ENCODE measurements around the gene UST. TPM values are rescaled to one million over a fixed set of nuclear protein-coding genes. Genes with fewer than 3 reads are reported as not detected.

Gene UST
- total and polyA plus RNA-seq, 2 donors (not counting 1 experiment from before 2014, with no cell fraction given) = 7.3 to 16.9 TPM

- peaks cover 31 to 37% of the 10 kb centered on the region in 2 donors for H3K4me1 ChIP-seq (ENCODE audit: control insufficient read depth in 2 of 2, insufficient read depth in 2 of 2, low read length in 2 of 2)
- Mint-ChIP-seq H3K4me3 (peak overlapping the region; percentile 47), H3K4me1 (peaks cover 47% of the 10 kb centered on the region), H3K27ac (peak overlapping the region; percentile 77), H3K27me3 (no peaks in the 10 kb centered on the region), H3K9me3 (ENCODE audit: insufficient read depth) (no peaks in the 10 kb centered on the region)
- H4K20me1 ChIP-seq (ENCODE audit: control insufficient read depth, insufficient read depth, low read length, poor library complexity, severe bottlenecking) = no peaks in the 10 kb centered on the region
- peak; percentile 55 for ATAC-seq (ENCODE audit: low read depth)
- H3K4me2 ChIP-seq (replicated peaks; ENCODE audit: low read depth, low read length, poor library complexity, severe bottlenecking) = peak overlapping the region; percentile 40
- peak overlapping the region; percentile 17 for H2AFZ ChIP-seq (ENCODE audit: insufficient read depth, low read depth, low read length, poor library complexity, severe bottlenecking)
- peaks cover 0 to 3% (median 0%) of the 10 kb centered on the region in 3 donors for H3K9me3 ChIP-seq (ENCODE audit: control extremely low read depth in 1 of 3, control insufficient read depth in 2 of 3, insufficient read depth in 1 of 3, low read length in 2 of 3)
- peak overlapping the region in 1 of 2 donors; percentile 59 for H3K27ac ChIP-seq (ENCODE audit: low read length in 2 of 2)
- intact Hi-C loops (cut with micrococcal nuclease) = no loop called here
- H3K9ac ChIP-seq (ENCODE audit: low read length) = peak overlapping the region; percentile 12
- no CpG with 5 or more reads among the region's 2 CpGs for WGBS (ENCODE audit: insufficient coverage)
- H3K4me3 ChIP-seq (ENCODE audit: control extremely low read depth in 1 of 5, extremely low read depth in 1 of 5, insufficient read depth in 1 of 5, low read depth in 2 of 5, low read length in 4 of 5) = peak overlapping the region in 1 of 5 experiments; percentile 20
- ChIA-PET POLR2A (no interaction called here), CTCF (interaction anchor here (1.7 kb wide), 1 partner anchor 160 kb away, joined by 3 read pairs; no protein-coding TSS in a partner anchor)
- H3K27me3 ChIP-seq (replicated peaks in 1 of 4; ENCODE audit: control extremely low read depth in 1 of 4, control insufficient read depth in 3 of 4, insufficient read depth in 4 of 4, low read length in 3 of 4) = no peaks in the 10 kb centered on the region
- H3K79me2 ChIP-seq (ENCODE audit: control insufficient read depth, insufficient read depth, low read length) = no peaks in the 10 kb centered on the region
- DNase-seq = peak; percentile 56
- TF ChIP-seq CTCF (IDR thresholded peaks at IDR 0.05) (no peak), EZH2 (IDR thresholded peaks at IDR 0.05; ENCODE audit: borderline replicate concordance, insufficient read depth, low read depth, low read length, poor library complexity, severe bottlenecking) (no peak)
- H3K36me3 ChIP-seq (replicated peaks in 1 of 2; ENCODE audit: control extremely low read depth in 1 of 2, control insufficient read depth in 1 of 2, extremely low read depth in 1 of 2, insufficient read depth in 2 of 2, low read length in 1 of 2) = no peaks in the 10 kb centered on the region
These were observed 364.8 kb downstream of the UST start for GRCh38 chr6:149111556-149112115.

DNA sequence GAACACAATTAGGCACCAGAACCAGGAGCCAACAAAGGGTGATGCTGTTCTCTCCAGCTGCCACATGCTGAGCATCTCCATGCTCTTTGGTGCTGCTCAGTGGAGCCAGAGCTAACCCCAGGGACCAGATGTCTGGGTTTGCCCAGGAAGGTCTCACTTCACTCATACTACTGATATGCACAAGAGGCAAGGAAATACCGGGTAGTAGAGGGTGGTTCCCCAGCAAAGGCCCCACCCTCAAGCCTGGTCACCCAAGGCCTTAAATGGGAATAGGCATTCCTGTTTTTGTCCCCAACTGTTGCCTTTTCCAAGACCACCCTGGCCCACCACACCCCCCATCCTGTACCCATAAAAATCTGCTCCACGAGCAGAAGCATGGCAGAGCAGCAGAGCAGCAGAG lies 366.1 kb downstream of the UST start:
- POLR2A ChIA-PET = no interaction called here
- no CpG with 5 or more reads among the region's 2 CpGs for WGBS (ENCODE audit: insufficient coverage)
- DNase-seq = peak; percentile 25
- CTCF ChIA-PET = interaction anchor here (1.7 kb wide), 1 partner anchor 158 kb away, joined by 3 read pairs; no protein-coding TSS in a partner anchor
- Mint-ChIP-seq H3K27me3 (no peaks in the 10 kb centered on the region), H3K4me1 (peaks cover 47% of the 10 kb centered on the region), H3K27ac (peak overlapping the region; percentile 83), H3K4me3 (peak overlapping the region; percentile 44), H3K9me3 (ENCODE audit: insufficient read depth) (no peaks in the 10 kb centered on the region)
- Histone ChIP-seq H2AFZ (ENCODE audit: insufficient read depth, low read depth, low read length, poor library complexity, severe bottlenecking) (no peak overlapping the region), H3K27me3 (replicated peaks in 1 of 4; ENCODE audit: control extremely low read depth in 1 of 4, control insufficient read depth in 3 of 4, insufficient read depth in 4 of 4, low read length in 3 of 4) (no peaks in the 10 kb centered on the region), H3K4me1 (ENCODE audit: control insufficient read depth in 2 of 2, insufficient read depth in 2 of 2, low read length in 2 of 2) (peaks cover 31 to 37% of the 10 kb centered on the region in 2 donors), H3K27ac (ENCODE audit: low read length in 2 of 2) (peak overlapping the region in 1 of 2 donors; percentile 29), H3K9ac (ENCODE audit: low read length) (no peak overlapping the region), H3K79me2 (ENCODE audit: control insufficient read depth, insufficient read depth, low read length) (no peaks in the 10 kb centered on the region), H4K20me1 (ENCODE audit: control insufficient read depth, insufficient read depth, low read length, poor library complexity, severe bottlenecking) (no peaks in the 10 kb centered on the region), H3K4me3 (ENCODE audit: control extremely low read depth in 1 of 5, extremely low read depth in 1 of 5, insufficient read depth in 1 of 5, low read depth in 2 of 5, low read length in 4 of 5) (no peak overlapping the region), H3K36me3 (replicated peaks in 1 of 2; ENCODE audit: control extremely low read depth in 1 of 2, control insufficient read depth in 1 of 2, extremely low read depth in 1 of 2, insufficient read depth in 2 of 2, low read length in 1 of 2) (no peaks in the 10 kb centered on the region), H3K9me3 (ENCODE audit: control extremely low read depth in 1 of 3, control insufficient read depth in 2 of 3, insufficient read depth in 1 of 3, low read length in 2 of 3) (peaks cover 0 to 3% (median 0%) of the 10 kb centered on the region in 3 donors), H3K4me2 (replicated peaks; ENCODE audit: low read depth, low read length, poor library complexity, severe bottlenecking) (no peak overlapping the region)
- TF ChIP-seq EZH2 (IDR thresholded peaks at IDR 0.05; ENCODE audit: borderline replicate concordance, insufficient read depth, low read depth, low read length, poor library complexity, severe bottlenecking) = no peak
- TF ChIP-seq CTCF (IDR thresholded peaks at IDR 0.05) = no peak
- intact Hi-C loops (cut with micrococcal nuclease) = loop anchor here (1.0 kb wide), 1 partner anchor 27 kb away; no protein-coding TSS in a partner anchor
- ATAC-seq (ENCODE audit: low read depth) = no peak
